ENCODE data around the gene SRPX2.

Gene SRPX2

DNA sequence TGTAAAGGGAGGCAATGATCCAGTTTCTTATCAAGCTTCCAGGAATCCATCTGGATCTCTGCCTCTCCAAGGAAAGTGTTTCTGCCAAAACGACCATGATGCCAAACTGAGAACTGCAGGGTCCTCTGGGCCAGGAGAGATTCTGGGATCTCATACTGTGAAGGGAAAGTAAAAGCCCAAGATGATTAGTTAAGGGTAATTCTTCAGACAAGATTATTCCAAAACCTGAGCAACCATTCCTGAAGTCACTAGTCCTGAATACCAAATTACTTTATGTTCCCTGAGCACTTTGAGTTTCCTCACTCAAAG lies 42.0 kb downstream of the SRPX2 start:
- H3K27me3 ChIP-seq (replicated peaks; ENCODE audit: control insufficient read depth, insufficient read depth, low read length), result no peaks in the 10 kb centered on the region
- DNase-seq (ENCODE audit: extremely low read depth, insufficient read length), result no peak
- H3K36me3 ChIP-seq (ENCODE audit: control insufficient read depth, insufficient read depth, low read length), result no peaks in the 10 kb centered on the region
- H3K4me3 ChIP-seq (replicated peaks; ENCODE audit: low read depth, low read length), result no peak overlapping the region
- TF ChIP-seq, protein P1, sequence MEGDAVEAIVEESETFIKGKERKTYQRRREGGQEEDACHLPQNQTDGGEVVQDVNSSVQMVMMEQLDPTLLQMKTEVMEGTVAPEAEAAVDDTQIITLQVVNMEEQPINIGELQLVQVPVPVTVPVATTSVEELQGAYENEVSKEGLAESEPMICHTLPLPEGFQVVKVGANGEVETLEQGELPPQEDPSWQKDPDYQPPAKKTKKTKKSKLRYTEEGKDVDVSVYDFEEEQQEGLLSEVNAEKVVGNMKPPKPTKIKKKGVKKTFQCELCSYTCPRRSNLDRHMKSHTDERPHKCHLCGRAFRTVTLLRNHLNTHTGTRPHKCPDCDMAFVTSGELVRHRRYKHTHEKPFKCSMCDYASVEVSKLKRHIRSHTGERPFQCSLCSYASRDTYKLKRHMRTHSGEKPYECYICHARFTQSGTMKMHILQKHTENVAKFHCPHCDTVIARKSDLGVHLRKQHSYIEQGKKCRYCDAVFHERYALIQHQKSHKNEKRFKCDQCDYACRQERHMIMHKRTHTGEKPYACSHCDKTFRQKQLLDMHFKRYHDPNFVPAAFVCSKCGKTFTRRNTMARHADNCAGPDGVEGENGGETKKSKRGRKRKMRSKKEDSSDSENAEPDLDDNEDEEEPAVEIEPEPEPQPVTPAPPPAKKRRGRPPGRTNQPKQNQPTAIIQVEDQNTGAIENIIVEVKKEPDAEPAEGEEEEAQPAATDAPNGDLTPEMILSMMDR (IDR thresholded peaks at IDR 0.05; ENCODE audit: insufficient read depth, low read length, poor library complexity, severe bottlenecking), result no peak

DNA sequence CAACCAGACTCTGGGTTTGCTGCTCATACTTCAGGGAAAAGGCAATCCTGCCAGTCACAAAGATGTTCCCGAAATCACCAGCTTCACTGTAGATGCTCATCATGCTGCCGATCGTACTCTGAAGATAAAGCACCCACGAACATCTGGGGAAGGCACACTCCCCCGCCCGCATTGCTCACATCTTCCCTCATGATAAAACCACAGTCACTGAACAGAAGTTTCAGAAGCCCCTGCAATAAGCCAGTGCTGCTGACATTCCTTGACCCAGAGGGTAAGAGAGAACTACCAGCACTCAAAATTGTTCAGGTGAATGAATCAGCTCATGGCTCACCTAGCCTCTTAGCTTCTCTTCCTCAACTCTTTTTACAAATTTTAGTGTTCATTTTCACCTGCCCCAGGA lies 43.1 kb downstream of the SRPX2 start:
- DNase-seq (ENCODE audit: extremely low read depth, insufficient read length), result peak; percentile 33
- TF ChIP-seq, protein P1 (IDR thresholded peaks at IDR 0.05; ENCODE audit: insufficient read depth, low read length, poor library complexity, severe bottlenecking), result no peak
- Histone ChIP-seq H3K27me3 (replicated peaks; ENCODE audit: control insufficient read depth, insufficient read depth, low read length) (no peaks in the 10 kb centered on the region), H3K4me3 (replicated peaks; ENCODE audit: low read depth, low read length) (no peak overlapping the region), H3K36me3 (ENCODE audit: control insufficient read depth, insufficient read depth, low read length) (no peaks in the 10 kb centered on the region)

GRCh38 chrX:100687546-100687945 lies 43.5 kb downstream of the SRPX2 start:
- peak; percentile 36 for DNase-seq (ENCODE audit: extremely low read depth, insufficient read length)
- H3K36me3 ChIP-seq (ENCODE audit: control insufficient read depth, insufficient read depth, low read length), result no peaks in the 10 kb centered on the region
- TF ChIP-seq, protein P1 (IDR thresholded peaks at IDR 0.05; ENCODE audit: insufficient read depth, low read length, poor library complexity, severe bottlenecking), result no peak
- no peaks in the 10 kb centered on the region for H3K27me3 ChIP-seq (replicated peaks; ENCODE audit: control insufficient read depth, insufficient read depth, low read length)
- H3K4me3 ChIP-seq (replicated peaks; ENCODE audit: low read depth, low read length), result no peak overlapping the region

GRCh38 chrX:100695302-100695701 lies 51.3 kb downstream of the SRPX2 start:
- TF ChIP-seq, protein P1 (IDR thresholded peaks at IDR 0.05; ENCODE audit: insufficient read depth, low read length, poor library complexity, severe bottlenecking), result no peak
- Histone ChIP-seq H3K4me3 (replicated peaks; ENCODE audit: low read depth, low read length) (no peak overlapping the region), H3K27me3 (replicated peaks; ENCODE audit: control insufficient read depth, insufficient read depth, low read length) (no peaks in the 10 kb centered on the region), H3K36me3 (ENCODE audit: control insufficient read depth, insufficient read depth, low read length) (no peaks in the 10 kb centered on the region)
- DNase-seq (ENCODE audit: extremely low read depth, insufficient read length), result no peak

GRCh38 chrX:100695991-100696390 lies 52.0 kb downstream of the SRPX2 start:
- H3K4me3 ChIP-seq (replicated peaks; ENCODE audit: low read depth, low read length), result no peak overlapping the region
- no peaks in the 10 kb centered on the region for H3K27me3 ChIP-seq (replicated peaks; ENCODE audit: control insufficient read depth, insufficient read depth, low read length)
- DNase-seq (ENCODE audit: extremely low read depth, insufficient read length), result no peak
- TF ChIP-seq, protein P1 (IDR thresholded peaks at IDR 0.05; ENCODE audit: insufficient read depth, low read length, poor library complexity, severe bottlenecking), result no peak
- no peaks in the 10 kb centered on the region for H3K36me3 ChIP-seq (ENCODE audit: control insufficient read depth, insufficient read depth, low read length)

GRCh38 chrX:100696699-100697351 lies 52.8 kb downstream of the SRPX2 start:
- Histone ChIP-seq H3K27me3 (replicated peaks; ENCODE audit: control insufficient read depth, insufficient read depth, low read length) (no peaks in the 10 kb centered on the region), H3K4me3 (replicated peaks; ENCODE audit: low read depth, low read length) (no peak overlapping the region), H3K36me3 (ENCODE audit: control insufficient read depth, insufficient read depth, low read length) (no peaks in the 10 kb centered on the region)
- TF ChIP-seq, protein P1 (IDR thresholded peaks at IDR 0.05; ENCODE audit: insufficient read depth, low read length, poor library complexity, severe bottlenecking), result no peak
- no peak for DNase-seq (ENCODE audit: extremely low read depth, insufficient read length)
